PFSK-1 (cell line): Measurements from ENCODE around the gene CASZ1.

Source experiments
- FOXP2 ChIP-seq: optimal IDR thresholded peaks from 2 replicates; pipeline ENCODE3; 2011; ENCODE audit warnings: borderline replicate concordance, control low read depth, inconsistent platforms; ENCODE audit not compliant: insufficient read depth; ENCODE audit errors: extremely low read length, extremely low read depth
- POLR2AphosphoS5 ChIP-seq: IDR thresholded peaks from 2 replicates; pipeline ENCODE4 v1.6.1; 2012; ENCODE audit warnings: low read depth, mild to moderate bottlenecking, control low read depth, low read length, moderate library complexity
- SIN3A ChIP-seq: IDR thresholded peaks from 2 replicates; pipeline ENCODE4 v1.6.1; 2012; ENCODE audit warnings: mild to moderate bottlenecking, low read length, moderate library complexity, borderline replicate concordance; ENCODE audit not compliant: insufficient read depth
- TAF1 ChIP-seq: IDR thresholded peaks from 2 replicates; pipeline ENCODE4 v1.6.1; 2012; ENCODE audit warnings: low read length, control low read depth, borderline replicate concordance; ENCODE audit not compliant: insufficient read depth
- TF ChIP-seq, protein P1 (sequence below), 2 experiments: IDR thresholded peaks; 2 replicates each; pipeline versions ENCODE4 v1.6.1 to v1.8.0; 2011 to 2012; ENCODE audit warnings: low read depth in 2 of 2, low read length in 2 of 2, control low read depth in 1 of 2, inconsistent platforms in 1 of 2, mild to moderate bottlenecking in 1 of 2, moderate library complexity in 1 of 2; ENCODE audit not compliant: insufficient read depth in 1 of 2

DNA sequence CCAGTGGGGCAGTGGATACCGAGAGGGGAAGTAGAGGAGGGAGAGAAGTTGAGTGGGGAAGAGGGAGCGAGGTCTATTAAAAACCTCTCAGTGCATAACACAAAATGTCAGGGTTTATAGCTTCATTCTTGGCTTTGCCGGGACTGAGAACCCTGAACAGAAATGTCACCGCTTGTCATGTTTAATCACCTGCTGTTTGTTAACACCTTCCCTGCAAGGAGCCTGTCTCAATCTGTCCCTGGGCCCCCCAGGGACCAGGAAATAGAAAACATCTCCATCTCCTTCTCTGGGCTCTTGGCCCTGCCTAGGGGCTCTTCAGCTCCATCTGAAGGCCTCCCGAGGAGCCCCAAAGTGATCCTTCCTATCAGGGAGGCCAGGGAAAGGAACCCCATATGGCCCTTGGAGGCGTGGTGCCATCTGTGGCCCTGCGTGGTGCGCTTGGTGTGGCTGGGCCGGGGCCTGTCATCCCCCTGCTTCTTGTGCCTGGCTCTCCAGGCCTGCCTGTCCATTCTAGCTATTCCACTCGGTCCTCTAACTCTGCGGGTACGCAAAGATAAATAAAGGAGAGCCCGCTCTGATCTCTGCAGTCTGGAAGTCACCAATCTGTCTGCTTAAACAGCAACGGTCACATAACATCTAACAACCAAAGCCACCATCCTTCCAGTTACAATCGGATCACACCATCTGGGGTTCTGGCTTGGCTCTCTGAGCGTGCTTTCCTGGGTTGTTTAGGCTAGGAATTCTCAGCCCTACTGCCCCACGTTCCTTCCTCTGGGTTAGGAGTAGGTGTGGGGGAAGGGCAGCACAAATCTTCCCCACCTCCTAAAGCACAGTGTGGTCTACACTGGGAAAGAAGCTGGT lies 113.8 kb downstream of the CASZ1 start:
- TF ChIP-seq TAF1 (no peak), FOXP2 (no peak), POLR2AphosphoS5 (no peak), SIN3A (no peak)
- TF ChIP-seq, protein P1, sequence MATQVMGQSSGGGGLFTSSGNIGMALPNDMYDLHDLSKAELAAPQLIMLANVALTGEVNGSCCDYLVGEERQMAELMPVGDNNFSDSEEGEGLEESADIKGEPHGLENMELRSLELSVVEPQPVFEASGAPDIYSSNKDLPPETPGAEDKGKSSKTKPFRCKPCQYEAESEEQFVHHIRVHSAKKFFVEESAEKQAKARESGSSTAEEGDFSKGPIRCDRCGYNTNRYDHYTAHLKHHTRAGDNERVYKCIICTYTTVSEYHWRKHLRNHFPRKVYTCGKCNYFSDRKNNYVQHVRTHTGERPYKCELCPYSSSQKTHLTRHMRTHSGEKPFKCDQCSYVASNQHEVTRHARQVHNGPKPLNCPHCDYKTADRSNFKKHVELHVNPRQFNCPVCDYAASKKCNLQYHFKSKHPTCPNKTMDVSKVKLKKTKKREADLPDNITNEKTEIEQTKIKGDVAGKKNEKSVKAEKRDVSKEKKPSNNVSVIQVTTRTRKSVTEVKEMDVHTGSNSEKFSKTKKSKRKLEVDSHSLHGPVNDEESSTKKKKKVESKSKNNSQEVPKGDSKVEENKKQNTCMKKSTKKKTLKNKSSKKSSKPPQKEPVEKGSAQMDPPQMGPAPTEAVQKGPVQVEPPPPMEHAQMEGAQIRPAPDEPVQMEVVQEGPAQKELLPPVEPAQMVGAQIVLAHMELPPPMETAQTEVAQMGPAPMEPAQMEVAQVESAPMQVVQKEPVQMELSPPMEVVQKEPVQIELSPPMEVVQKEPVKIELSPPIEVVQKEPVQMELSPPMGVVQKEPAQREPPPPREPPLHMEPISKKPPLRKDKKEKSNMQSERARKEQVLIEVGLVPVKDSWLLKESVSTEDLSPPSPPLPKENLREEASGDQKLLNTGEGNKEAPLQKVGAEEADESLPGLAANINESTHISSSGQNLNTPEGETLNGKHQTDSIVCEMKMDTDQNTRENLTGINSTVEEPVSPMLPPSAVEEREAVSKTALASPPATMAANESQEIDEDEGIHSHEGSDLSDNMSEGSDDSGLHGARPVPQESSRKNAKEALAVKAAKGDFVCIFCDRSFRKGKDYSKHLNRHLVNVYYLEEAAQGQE (IDR thresholded peaks at IDR 0.05; ENCODE audit: insufficient read depth in 1 of 2, low read depth in 2 of 2, low read length in 2 of 2): no peak
